Suprapubic skin (tissue), 4 donors: Measurements from ENCODE around the gene ELMOD2. TPM values are rescaled to one million over a fixed set of nuclear protein-coding genes. Genes with fewer than 3 reads are reported as not detected.

ENCODE experiments used
- DNase-seq, 2 donors: peaks; one replicate each; pipeline ENCODE4 v3.0.0-alpha.2; 2019; ENCODE audit warnings: low spot score in 2 of 2
- H3K27ac ChIP-seq: fragments of 200-600 bp; sonication (generic); one replicate; pipeline ENCODE4 v1.5.1; 2019
- H3K27me3 ChIP-seq: fragments of 200-600 bp; sonication (generic); one replicate; pipeline ENCODE4 v1.5.1; 2019
- H3K36me3 ChIP-seq: fragments of 200-600 bp; sonication (generic); one replicate; pipeline ENCODE4 v1.5.1; 2019
- H3K4me1 ChIP-seq: fragments of 200-600 bp; sonication (generic); one replicate; pipeline ENCODE4 v1.5.1; 2019
- H3K4me3 ChIP-seq: fragments of 200-600 bp; sonication (generic); one replicate; pipeline ENCODE4 v1.5.1; 2019; ENCODE audit warnings: mild to moderate bottlenecking
- H3K9me3 ChIP-seq: fragments of 200-600 bp; sonication (generic); one replicate; pipeline ENCODE4 v1.5.1; 2019
- EP300 ChIP-seq: sonication (generic); formaldehyde crosslinking; IDR thresholded peaks from one replicate; pipeline ENCODE4 v1.6.1; 2017; ENCODE audit warnings: antibody characterized with exemption
- POLR2A ChIP-seq, 2 donors: fragments of 450-650 bp; IDR thresholded peaks; one replicate each; pipeline ENCODE4 v1.6.1; 2017; ENCODE audit warnings: antibody characterized with exemption in 2 of 2, mild to moderate bottlenecking in 2 of 2, moderate library complexity in 2 of 2
- POLR2AphosphoS5 ChIP-seq, 3 donors: sonication (generic); formaldehyde crosslinking; IDR thresholded peaks; one replicate each; pipeline ENCODE4 v1.6.1; 2017; ENCODE audit warnings: antibody characterized with exemption in 3 of 3
- WGBS: methylation state at CpG from one replicate; pipeline ENCODE4 v1.1.5; 2018; 5-methylcytosine and 5-hydroxymethylcytosine counted together
- total RNA-seq, 4 donors: library from RNA; depleted of rRNA; stranded (reverse); fragments of >200 nt; gene quantifications; one replicate each; pipeline ENCODE4 v1.1.0, GENCODE V29; 2016
- TF ChIP-seq, protein P1 (sequence below), 2 donors: fragments of 200-600 bp in 1 of 2; fragments of 450-650 bp in 1 of 2; sonication (generic) in 1 of 2; IDR thresholded peaks; one replicate each; pipeline ENCODE4 v1.5.1; 2016 to 2019; ENCODE audit warnings: antibody characterized with exemption in 2 of 2, mild to moderate bottlenecking in 1 of 2, moderate library complexity in 1 of 2

Gene ELMOD2
- total RNA-seq, 4 donors from 2014 or later = 12.2 to 20.8 (median 17.1) TPM

DNA sequence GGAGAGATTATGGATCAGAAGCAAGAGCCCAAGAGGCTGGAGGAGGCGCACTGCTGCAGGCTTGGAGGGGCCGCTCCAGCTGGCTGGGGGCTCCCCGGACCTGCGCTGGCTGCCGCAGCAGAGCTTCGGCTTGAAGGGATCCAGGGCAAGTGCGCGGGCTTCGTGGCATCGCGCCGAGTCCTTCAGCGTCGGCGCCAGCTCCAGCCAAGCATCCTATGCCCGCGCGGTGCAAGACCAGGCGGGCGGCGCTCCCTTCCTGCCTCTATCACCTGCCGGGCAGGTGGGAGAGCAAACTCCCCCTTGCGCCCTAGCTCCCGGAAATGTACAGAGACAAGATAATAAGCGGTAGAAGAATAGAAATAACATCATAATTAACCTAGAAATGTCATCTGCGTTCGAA is 55.3 kb downstream of the ELMOD2 start:
- Histone ChIP-seq H3K27me3 (peaks cover 56% of the 10 kb centered on the region), H3K4me3 (no peak overlapping the region), H3K4me1 (no peaks in the 10 kb centered on the region), H3K9me3 (no peaks in the 10 kb centered on the region), H3K36me3 (no peaks in the 10 kb centered on the region), H3K27ac (no peak overlapping the region)
- 16% methylated on average over 27 of the region's 27 CpGs for WGBS
- DNase-seq = no peak
- no peak for TF ChIP-seq EP300
- no peak for TF ChIP-seq POLR2AphosphoS5 (IDR thresholded peaks at IDR 0.05)
- TF ChIP-seq, protein P1, sequence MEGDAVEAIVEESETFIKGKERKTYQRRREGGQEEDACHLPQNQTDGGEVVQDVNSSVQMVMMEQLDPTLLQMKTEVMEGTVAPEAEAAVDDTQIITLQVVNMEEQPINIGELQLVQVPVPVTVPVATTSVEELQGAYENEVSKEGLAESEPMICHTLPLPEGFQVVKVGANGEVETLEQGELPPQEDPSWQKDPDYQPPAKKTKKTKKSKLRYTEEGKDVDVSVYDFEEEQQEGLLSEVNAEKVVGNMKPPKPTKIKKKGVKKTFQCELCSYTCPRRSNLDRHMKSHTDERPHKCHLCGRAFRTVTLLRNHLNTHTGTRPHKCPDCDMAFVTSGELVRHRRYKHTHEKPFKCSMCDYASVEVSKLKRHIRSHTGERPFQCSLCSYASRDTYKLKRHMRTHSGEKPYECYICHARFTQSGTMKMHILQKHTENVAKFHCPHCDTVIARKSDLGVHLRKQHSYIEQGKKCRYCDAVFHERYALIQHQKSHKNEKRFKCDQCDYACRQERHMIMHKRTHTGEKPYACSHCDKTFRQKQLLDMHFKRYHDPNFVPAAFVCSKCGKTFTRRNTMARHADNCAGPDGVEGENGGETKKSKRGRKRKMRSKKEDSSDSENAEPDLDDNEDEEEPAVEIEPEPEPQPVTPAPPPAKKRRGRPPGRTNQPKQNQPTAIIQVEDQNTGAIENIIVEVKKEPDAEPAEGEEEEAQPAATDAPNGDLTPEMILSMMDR (IDR thresholded peaks at IDR 0.05) = no peak
- TF ChIP-seq POLR2A (IDR thresholded peaks at IDR 0.05) = no peak

DNA sequence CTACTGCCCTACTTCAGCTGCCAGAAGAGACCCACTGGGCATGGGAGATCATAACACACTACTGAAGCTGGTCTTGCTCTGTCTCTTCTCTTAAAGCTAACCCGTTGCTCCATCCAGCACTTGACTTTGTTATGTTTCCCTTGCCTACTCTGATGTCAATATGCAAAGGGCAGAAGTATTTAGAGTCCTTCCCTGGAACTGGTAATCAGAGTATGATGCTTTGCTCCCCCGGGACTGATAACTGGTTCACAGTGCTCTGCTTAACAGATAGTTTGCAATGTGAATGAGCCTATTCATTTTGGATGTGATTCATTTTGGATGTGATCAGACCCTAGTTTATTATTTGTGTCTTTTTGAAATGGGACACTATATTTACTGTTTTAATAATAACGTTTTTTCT is 57.1 kb downstream of the ELMOD2 start:
- Histone ChIP-seq H3K27me3 (peaks cover 47% of the 10 kb centered on the region), H3K36me3 (no peaks in the 10 kb centered on the region), H3K4me1 (no peaks in the 10 kb centered on the region), H3K27ac (no peak overlapping the region), H3K9me3 (no peaks in the 10 kb centered on the region), H3K4me3 (no peak overlapping the region)
- no peak for DNase-seq
- TF ChIP-seq POLR2A (IDR thresholded peaks at IDR 0.05) = no peak
- TF ChIP-seq, protein P1 (IDR thresholded peaks at IDR 0.05) = no peak
- TF ChIP-seq EP300 = no peak
- 65% methylated on average over 3 of the region's 3 CpGs for WGBS

DNA sequence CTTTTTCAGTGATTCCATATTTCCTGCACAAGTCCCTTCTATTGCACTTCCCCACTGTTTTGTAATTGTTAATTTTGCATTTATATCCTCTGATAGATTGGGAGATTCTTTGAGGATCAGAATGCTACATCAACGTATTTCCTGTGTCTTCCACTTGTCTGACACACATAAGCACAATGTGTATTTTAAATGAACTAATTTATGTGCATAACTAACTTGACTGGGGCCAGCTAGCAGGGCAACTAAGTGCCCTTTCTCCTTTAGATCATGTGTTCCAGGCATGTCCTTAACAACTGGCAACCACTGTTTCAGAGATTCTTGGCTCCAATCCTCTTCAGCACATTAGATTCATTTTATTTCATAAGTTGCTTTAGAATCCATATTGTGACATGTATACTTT is 60.5 kb downstream of the ELMOD2 start:
- TF ChIP-seq POLR2A (IDR thresholded peaks at IDR 0.05) (no peak), POLR2AphosphoS5 (IDR thresholded peaks at IDR 0.05) (no peak), EP300 (no peak)
- TF ChIP-seq, protein P1 (IDR thresholded peaks at IDR 0.05) = no peak

DNA sequence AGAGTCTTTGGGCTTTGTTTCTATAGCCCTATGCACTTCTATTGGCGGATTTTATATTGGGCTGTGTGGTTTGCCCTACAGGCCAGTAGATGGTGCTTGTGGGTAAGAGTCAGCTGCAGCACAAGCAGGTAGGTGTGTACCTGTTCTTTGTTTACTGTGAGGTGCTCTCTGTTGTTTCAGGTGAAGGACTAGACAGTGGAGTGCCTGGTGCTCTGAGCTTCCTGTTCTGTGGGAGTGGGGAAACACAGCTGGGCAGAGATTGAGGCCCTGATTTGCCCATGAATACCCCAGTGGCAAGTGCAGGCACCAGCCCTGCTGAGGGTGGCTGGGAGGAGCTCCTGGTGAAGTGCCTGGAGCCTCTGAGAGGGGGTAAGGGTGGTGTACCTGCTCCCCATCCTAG is 71.1 kb downstream of the ELMOD2 start:
- no peak for TF ChIP-seq EP300
- TF ChIP-seq, protein P1 (IDR thresholded peaks at IDR 0.05) = peak in 1 of 2 donors; percentile 36
- WGBS = 67% methylated on average over 1 of the region's 1 CpG
- H3K9me3 ChIP-seq = no peaks in the 10 kb centered on the region
- H3K27me3 ChIP-seq = no peaks in the 10 kb centered on the region
- no peaks in the 10 kb centered on the region for H3K4me1 ChIP-seq
- no peaks in the 10 kb centered on the region for H3K36me3 ChIP-seq
- H3K4me3 ChIP-seq = no peak overlapping the region
- H3K27ac ChIP-seq = no peak overlapping the region
- no peak for DNase-seq

More for the DNA sequence above, 60.5 kb downstream of the ELMOD2 start:
- no peaks in the 10 kb centered on the region for H3K36me3 ChIP-seq
- H3K9me3 ChIP-seq = no peaks in the 10 kb centered on the region
- DNase-seq = no peak
- peaks cover 16% of the 10 kb centered on the region for H3K27me3 ChIP-seq
- no peak overlapping the region for H3K27ac ChIP-seq
- H3K4me1 ChIP-seq = no peaks in the 10 kb centered on the region
- H3K4me3 ChIP-seq = no peak overlapping the region
- WGBS = 36% methylated on average over 1 of the region's 1 CpG

DNA sequence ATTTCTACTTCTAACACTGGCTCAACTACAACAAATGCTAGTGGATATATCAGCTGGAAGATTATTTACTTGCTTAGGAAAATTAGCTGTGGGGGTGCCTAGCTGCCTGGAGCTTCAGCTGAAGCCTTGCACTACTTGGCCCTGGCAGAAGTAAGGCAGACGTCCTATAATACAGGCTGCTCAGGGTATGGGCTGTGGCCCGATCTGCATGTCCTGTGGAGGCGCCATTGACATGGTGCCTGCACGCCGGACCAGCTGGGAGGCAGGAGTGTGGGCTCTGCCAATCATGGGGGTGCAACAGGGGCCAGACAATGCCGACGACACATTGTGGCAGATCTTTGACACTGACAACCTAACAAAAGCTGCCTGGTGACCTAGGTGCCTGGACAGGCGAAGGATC is 76.4 kb downstream of the ELMOD2 start:
- H3K9me3 ChIP-seq = no peaks in the 10 kb centered on the region
- H3K27ac ChIP-seq = no peak overlapping the region
- WGBS = 86% methylated on average over 8 of the region's 8 CpGs
- no peaks in the 10 kb centered on the region for H3K4me1 ChIP-seq
- no peaks in the 10 kb centered on the region for H3K36me3 ChIP-seq
- no peak for DNase-seq
- no peak overlapping the region for H3K4me3 ChIP-seq
- no peaks in the 10 kb centered on the region for H3K27me3 ChIP-seq
- TF ChIP-seq, protein P1 (IDR thresholded peaks at IDR 0.05) = no peak
- no peak for TF ChIP-seq POLR2AphosphoS5 (IDR thresholded peaks at IDR 0.05)
- no peak for TF ChIP-seq EP300
- no peak for TF ChIP-seq POLR2A (IDR thresholded peaks at IDR 0.05)
